ENCODE data around the gene OR10V1. TPM values are rescaled to one million over a fixed set of nuclear protein-coding genes. Genes with fewer than 3 reads are reported as not detected.
"Not testable (repeated sequence)": the region's sequence is repeated elsewhere in the genome, so short reads cannot be mapped to it uniquely, and the experiment has no call there.

OR10V1 gene
- total RNA-seq, 1 donor from 2014 or later, result not detected

DNA sequence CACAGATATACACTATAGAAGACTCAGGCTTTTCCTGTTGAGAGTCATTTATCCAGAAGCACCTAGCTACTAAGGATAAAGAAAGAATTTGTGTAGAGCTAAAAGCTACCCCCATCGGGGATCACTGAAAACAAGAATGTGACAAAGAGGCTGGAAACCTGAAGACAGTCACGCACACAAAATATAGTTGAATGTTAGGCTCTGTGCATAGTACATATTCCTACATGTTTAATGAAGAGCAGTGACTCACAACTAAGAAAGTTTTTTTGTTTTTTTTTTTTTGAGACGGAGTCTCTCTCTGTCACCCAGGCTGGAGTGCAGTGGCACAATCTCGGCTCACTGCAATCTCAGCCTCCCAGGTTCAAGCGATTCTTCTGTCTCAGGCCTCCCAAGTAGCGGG is 8.4 kb downstream of the OR10V1 start:
- Mint-ChIP-seq H3K9me3 (ENCODE audit: low read depth) (peaks cover 16% of the 10 kb centered on the region), H3K27ac (peak overlapping the region; percentile 45)
- TF ChIP-seq, protein P1, sequence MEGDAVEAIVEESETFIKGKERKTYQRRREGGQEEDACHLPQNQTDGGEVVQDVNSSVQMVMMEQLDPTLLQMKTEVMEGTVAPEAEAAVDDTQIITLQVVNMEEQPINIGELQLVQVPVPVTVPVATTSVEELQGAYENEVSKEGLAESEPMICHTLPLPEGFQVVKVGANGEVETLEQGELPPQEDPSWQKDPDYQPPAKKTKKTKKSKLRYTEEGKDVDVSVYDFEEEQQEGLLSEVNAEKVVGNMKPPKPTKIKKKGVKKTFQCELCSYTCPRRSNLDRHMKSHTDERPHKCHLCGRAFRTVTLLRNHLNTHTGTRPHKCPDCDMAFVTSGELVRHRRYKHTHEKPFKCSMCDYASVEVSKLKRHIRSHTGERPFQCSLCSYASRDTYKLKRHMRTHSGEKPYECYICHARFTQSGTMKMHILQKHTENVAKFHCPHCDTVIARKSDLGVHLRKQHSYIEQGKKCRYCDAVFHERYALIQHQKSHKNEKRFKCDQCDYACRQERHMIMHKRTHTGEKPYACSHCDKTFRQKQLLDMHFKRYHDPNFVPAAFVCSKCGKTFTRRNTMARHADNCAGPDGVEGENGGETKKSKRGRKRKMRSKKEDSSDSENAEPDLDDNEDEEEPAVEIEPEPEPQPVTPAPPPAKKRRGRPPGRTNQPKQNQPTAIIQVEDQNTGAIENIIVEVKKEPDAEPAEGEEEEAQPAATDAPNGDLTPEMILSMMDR (IDR thresholded peaks at IDR 0.05; ENCODE audit: unreplicated experiment), result no peak

DNA sequence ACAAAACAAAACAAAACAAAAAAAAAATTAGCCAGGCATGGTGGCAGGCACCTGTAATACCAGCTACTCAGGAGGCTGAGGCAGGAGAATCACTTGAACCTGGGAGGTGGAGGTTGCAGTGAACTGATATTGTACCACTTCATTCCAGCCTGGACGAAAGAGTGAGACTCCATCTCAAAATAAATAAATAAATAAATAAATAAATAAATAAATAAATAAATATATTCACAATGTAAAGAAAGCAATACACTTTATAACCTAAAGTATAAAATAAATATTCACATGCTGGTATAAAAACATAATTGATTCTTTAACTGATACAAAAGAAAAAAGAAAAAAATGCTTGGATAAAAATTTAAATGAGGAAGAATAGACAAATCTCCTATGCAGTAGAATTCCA is 10.1 kb downstream of the OR10V1 start:
- not testable (repeated sequence) for H3K4me3 Mint-ChIP-seq (ENCODE audit: low read depth); DNase-seq (ENCODE audit: low spot score, unreplicated experiment); H3K36me3 Mint-ChIP-seq (ENCODE audit: insufficient read depth); H3K27ac Mint-ChIP-seq; H3K27me3 Mint-ChIP-seq
- Mint-ChIP-seq H3K9me3 (ENCODE audit: low read depth) (peaks cover 18% of the 10 kb centered on the region), H3K4me1 (ENCODE audit: low read depth) (peaks cover 22% of the 10 kb centered on the region)

More for the DNA sequence above, 8.4 kb downstream of the OR10V1 start:
- peaks cover 27% of the 10 kb centered on the region for H3K4me1 Mint-ChIP-seq (ENCODE audit: low read depth)
- no peak for DNase-seq (ENCODE audit: low spot score, unreplicated experiment)
- H3K4me3 Mint-ChIP-seq (ENCODE audit: low read depth), result no peak overlapping the region
- peaks cover 7% of the 10 kb centered on the region for H3K36me3 Mint-ChIP-seq (ENCODE audit: insufficient read depth)
- H3K27me3 Mint-ChIP-seq, result no peaks in the 10 kb centered on the region

DNA sequence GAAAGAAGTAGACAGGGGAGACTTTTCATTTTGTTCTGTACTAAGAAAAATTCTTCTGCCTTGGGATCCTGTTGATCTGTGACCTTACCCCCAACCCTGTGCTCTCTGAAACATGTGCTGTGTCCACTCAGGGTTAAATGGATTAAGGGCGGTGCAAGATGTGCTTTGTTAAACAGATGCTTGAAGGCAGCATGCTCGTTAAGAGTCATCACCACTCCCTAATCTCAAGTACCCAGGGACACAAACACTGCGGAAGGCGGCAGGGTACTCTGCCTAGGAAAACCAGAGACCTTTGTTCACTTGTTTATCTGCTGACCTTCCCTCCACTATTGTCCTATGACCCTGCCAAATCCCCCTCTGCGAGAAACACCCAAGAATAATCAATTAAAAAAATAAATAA is 13.5 kb downstream of the OR10V1 start:
- H3K27ac Mint-ChIP-seq; DNase-seq (ENCODE audit: low spot score, unreplicated experiment); H3K4me1 Mint-ChIP-seq (ENCODE audit: low read depth); H3K4me3 Mint-ChIP-seq (ENCODE audit: low read depth); H3K27me3 Mint-ChIP-seq; H3K36me3 Mint-ChIP-seq (ENCODE audit: insufficient read depth): not testable (repeated sequence)
- peaks cover 35% of the 10 kb centered on the region for H3K9me3 Mint-ChIP-seq (ENCODE audit: low read depth)

DNA sequence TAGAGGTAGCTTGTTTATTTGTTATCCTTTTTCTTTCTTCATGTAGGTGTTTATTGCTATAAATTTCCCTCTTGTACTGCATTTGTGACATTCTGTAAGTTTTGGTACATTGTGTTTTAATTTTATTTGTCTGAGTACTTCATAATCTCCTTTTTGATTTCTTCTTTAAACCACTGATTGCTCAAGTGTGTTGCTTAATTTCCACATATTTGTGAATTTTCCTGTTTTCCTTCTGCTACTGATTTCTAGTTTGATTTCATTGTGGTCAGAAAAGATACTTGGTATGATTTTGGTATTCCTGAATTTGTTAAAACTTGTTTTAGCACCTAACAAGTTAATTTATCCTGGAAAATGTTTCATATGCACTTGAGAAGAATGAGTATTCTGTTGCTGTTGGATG is 15.1 kb downstream of the OR10V1 start:
- Mint-ChIP-seq H3K9me3 (ENCODE audit: low read depth) (peaks cover 34% of the 10 kb centered on the region), H3K36me3 (ENCODE audit: insufficient read depth) (peaks cover 8% of the 10 kb centered on the region), H3K27me3 (no peaks in the 10 kb centered on the region), H3K4me1 (ENCODE audit: low read depth) (no peaks in the 10 kb centered on the region), H3K4me3 (ENCODE audit: low read depth) (no peak overlapping the region), H3K27ac (no peak overlapping the region)
- TF ChIP-seq, protein P1 (IDR thresholded peaks at IDR 0.05; ENCODE audit: unreplicated experiment), result no peak
- no peak for DNase-seq (ENCODE audit: low spot score, unreplicated experiment)

DNA sequence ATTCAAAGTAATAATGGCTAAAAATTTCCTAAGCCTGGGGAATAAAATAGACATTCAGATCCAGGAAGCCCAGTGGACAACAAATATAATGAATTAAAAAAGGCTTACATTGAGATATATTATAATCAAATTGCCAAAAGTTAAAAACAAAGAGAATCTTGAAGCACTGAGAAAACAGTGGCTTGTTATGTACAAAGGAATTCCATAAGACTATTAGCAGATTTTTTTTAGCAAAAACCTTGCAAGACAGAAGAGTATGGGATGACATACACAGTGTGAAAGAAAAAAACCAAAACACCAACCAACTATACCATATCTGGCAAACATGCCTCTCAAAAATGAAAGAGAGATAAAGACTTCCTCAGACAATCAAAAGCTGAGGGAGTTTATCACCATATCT is 20.7 kb downstream of the OR10V1 start:
- Mint-ChIP-seq H3K4me3 (ENCODE audit: low read depth) (no peak overlapping the region), H3K9me3 (ENCODE audit: low read depth) (peaks cover 35% of the 10 kb centered on the region), H3K27ac (no peak overlapping the region), H3K36me3 (ENCODE audit: insufficient read depth) (peaks cover 10% of the 10 kb centered on the region), H3K4me1 (ENCODE audit: low read depth) (no peaks in the 10 kb centered on the region), H3K27me3 (no peaks in the 10 kb centered on the region)
- DNase-seq (ENCODE audit: low spot score, unreplicated experiment), result no peak
- TF ChIP-seq, protein P1 (IDR thresholded peaks at IDR 0.05; ENCODE audit: unreplicated experiment), result no peak

DNA sequence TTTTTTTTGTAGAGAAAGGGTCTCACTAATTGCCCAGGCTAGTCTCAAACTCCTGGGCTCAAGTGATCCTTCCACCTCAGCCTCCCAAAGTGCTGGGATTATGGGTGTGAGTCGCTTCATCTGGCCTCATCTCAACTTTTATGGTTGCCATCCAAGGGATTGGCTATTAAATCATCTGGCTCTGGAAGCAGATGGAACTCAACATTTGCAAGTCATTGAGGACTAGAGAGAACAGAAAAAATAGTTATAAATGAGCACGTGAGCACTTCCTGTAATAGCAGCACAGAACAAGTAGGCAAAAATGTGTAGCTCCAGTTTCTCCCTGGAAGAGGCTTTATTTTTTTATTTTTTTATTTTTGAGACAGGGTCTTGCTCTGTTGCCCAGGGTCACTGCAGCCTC is 22.5 kb downstream of the OR10V1 start:
- H3K36me3 Mint-ChIP-seq (ENCODE audit: insufficient read depth), result peaks cover 10% of the 10 kb centered on the region
- no peaks in the 10 kb centered on the region for H3K4me1 Mint-ChIP-seq (ENCODE audit: low read depth)
- H3K4me3 Mint-ChIP-seq (ENCODE audit: low read depth), result no peak overlapping the region
- H3K27ac Mint-ChIP-seq, result no peak overlapping the region
- peaks cover 28% of the 10 kb centered on the region for H3K9me3 Mint-ChIP-seq (ENCODE audit: low read depth)
- DNase-seq (ENCODE audit: low spot score, unreplicated experiment), result no peak
- TF ChIP-seq, protein P1 (IDR thresholded peaks at IDR 0.05; ENCODE audit: unreplicated experiment), result no peak
- no peaks in the 10 kb centered on the region for H3K27me3 Mint-ChIP-seq
